Uterus (tissue), 2 donors: ENCODE data around the gene GSK3A.

ENCODE experiments used
- POLR2A ChIP-seq, 2 donors: fragments of 450-650 bp; IDR thresholded peaks; one replicate each; pipeline ENCODE4 v1.6.1; 2016; ENCODE audit warnings: antibody characterized with exemption in 2 of 2, mild to moderate bottlenecking in 1 of 2, moderate library complexity in 1 of 2
- TF ChIP-seq, protein P1 (sequence below), 4 experiments: fragments of 200-600 bp in 2 of 4; fragments of 450-650 bp in 2 of 4; sonication (generic) in 2 of 4; IDR thresholded peaks; one replicate each; pipeline ENCODE4 v1.5.1; 2016 to 2019; ENCODE audit warnings: antibody characterized with exemption in 4 of 4, mild to moderate bottlenecking in 2 of 4, moderate library complexity in 1 of 4

DNA sequence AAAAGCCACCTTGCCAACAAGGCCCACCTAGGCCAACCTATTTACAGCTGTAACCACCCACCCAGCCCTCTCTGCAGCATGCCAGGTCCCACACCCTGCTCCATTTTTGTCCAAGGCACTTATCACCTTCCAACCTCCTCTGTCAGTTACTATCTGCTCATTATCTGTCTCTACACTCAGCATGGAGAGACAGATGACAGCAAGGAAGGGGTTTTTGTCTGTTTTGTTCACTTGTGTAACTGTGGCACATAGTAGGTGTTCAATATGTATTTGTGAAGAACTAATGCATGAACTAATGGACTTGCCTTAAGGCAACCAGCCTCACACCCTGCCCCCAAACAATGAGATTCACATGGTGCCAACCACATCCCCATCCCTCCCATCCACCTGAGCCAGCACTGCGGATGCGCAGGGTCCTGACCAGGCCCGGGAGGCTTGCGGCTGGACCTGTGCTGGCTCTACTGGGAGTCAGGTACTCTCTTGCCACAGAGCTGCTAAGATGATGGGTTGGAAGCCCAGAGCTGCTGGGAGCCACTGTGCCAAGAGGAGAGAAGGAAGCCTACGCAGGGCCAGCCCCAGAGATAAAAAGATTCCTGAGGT lies 42.2 kb downstream of the GSK3A start:
- TF ChIP-seq, protein P1, sequence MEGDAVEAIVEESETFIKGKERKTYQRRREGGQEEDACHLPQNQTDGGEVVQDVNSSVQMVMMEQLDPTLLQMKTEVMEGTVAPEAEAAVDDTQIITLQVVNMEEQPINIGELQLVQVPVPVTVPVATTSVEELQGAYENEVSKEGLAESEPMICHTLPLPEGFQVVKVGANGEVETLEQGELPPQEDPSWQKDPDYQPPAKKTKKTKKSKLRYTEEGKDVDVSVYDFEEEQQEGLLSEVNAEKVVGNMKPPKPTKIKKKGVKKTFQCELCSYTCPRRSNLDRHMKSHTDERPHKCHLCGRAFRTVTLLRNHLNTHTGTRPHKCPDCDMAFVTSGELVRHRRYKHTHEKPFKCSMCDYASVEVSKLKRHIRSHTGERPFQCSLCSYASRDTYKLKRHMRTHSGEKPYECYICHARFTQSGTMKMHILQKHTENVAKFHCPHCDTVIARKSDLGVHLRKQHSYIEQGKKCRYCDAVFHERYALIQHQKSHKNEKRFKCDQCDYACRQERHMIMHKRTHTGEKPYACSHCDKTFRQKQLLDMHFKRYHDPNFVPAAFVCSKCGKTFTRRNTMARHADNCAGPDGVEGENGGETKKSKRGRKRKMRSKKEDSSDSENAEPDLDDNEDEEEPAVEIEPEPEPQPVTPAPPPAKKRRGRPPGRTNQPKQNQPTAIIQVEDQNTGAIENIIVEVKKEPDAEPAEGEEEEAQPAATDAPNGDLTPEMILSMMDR (IDR thresholded peaks at IDR 0.05), result no peak
- no peak for TF ChIP-seq POLR2A (IDR thresholded peaks at IDR 0.05)
